OCI-LY3 (cell line): ENCODE data around the gene RCE1.

ENCODE experiments used
- H2AFZ ChIP-seq: fragments of 200-600, 300-600 bp; shearing (Covaris generic); 2 replicates; pipeline ENCODE4 v1.6.0; 2014; ENCODE audit warnings: antibody characterized with exemption, low read depth, low read length
- H3K27ac ChIP-seq: fragments of 200-600, 300-600 bp; sonication (generic); 2 replicates; pipeline ENCODE4 v1.5.1; 2014; ENCODE audit warnings: mild to moderate bottlenecking, low read length, moderate library complexity, mixed read lengths
- H3K27me3 ChIP-seq: fragments of 200-600, 300-600 bp; sonication (generic); 2 replicates; pipeline ENCODE4 v1.6.1; 2014; ENCODE audit warnings: low read depth, low read length, mixed read lengths
- H3K36me3 ChIP-seq: fragments of 200-600, 300-600 bp; sonication (generic); replicated peaks from 2 replicates; pipeline ENCODE3; 2014; ENCODE audit warnings: low read depth, low read length, mixed read lengths
- H3K4me1 ChIP-seq: fragments of 300-600, 200-600 bp; sonication (generic); 2 replicates; pipeline ENCODE4 v1.6.1; 2014; ENCODE audit warnings: low read length, mixed read lengths
- H3K4me2 ChIP-seq: fragments of 200-600, 300-600 bp; sonication (generic); 2 replicates; pipeline ENCODE4 v1.6.1; 2014; ENCODE audit warnings: low read length, mixed read lengths
- H3K4me3 ChIP-seq: fragments of 300-600, 200-600 bp; sonication (generic); 2 replicates; pipeline ENCODE4 v1.5.1; 2014; ENCODE audit warnings: antibody characterized with exemption, mild to moderate bottlenecking, low read length, moderate library complexity
- H3K79me2 ChIP-seq: fragments of 300-600, 200-600 bp; shearing (Covaris generic); 2 replicates; pipeline ENCODE4 v1.6.1; 2014; ENCODE audit warnings: mild to moderate bottlenecking, low read length, mixed read lengths
- H3K9ac ChIP-seq: fragments of 300-600, 200-600 bp; shearing (Covaris generic); 2 replicates; pipeline ENCODE4 v1.6.0; 2014; ENCODE audit warnings: mild to moderate bottlenecking, low read length, moderate library complexity
- H3K9me3 ChIP-seq: fragments of 200-600, 300-600 bp; shearing (Covaris generic); 2 replicates; pipeline ENCODE4 v1.6.1; 2014; ENCODE audit warnings: low read length, mixed read lengths; ENCODE audit not compliant: insufficient read depth
- H4K20me1 ChIP-seq: fragments of 200-600, 300-600 bp; sonication (generic); 2 replicates; pipeline ENCODE4 v1.6.1; 2016; ENCODE audit warnings: low read length, mixed read lengths; ENCODE audit not compliant: insufficient read depth
- EZH2phosphoT487 ChIP-seq: fragments of 200-600 bp; shearing (Covaris generic); IDR thresholded peaks from 2 replicates; pipeline ENCODE4 v1.6.1; 2018; ENCODE audit warnings: antibody characterized with exemption, mixed run types, low read depth
- TF ChIP-seq, protein P1 (sequence below): fragments of 200-600, 300-600 bp; sonication (generic); IDR thresholded peaks from 2 replicates; pipeline ENCODE4 v1.5.1; 2014; ENCODE audit warnings: antibody characterized with exemption, low read length, low read depth

RCE1 gene

DNA sequence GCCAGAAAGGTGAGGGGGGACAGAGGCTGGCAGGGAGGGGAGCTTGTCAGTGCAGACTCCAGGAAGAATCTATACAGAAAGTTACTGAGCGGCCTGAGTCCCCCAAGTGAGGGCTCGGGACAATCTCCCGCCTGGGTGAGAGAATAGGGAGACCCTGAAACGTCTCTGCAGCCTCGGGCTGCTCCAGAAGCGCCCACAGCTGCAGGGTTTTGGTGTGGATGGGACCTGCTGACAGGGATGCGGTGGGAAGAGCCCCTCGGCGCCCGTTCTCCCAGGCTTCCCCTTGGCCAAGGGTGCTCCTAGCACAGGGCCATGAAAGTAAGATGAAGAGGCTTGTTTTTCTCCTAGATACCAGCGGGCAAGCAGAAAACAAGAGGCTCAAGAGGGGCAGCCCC is 743 bp upstream of the RCE1 start:
- Histone ChIP-seq H4K20me1 (no peaks in the 10 kb centered on the region), H3K4me1 (peaks cover 18% of the 10 kb centered on the region), H3K36me3 (peaks cover 29% of the 10 kb centered on the region)

GRCh38 chr11:66843776-66844495 is 695 bp downstream of the RCE1 start:
- peak overlapping the region; percentile 48; the same call in 1 of the 2 replicates for H2AFZ ChIP-seq
- peaks cover 18% of the 10 kb centered on the region for H3K4me1 ChIP-seq
- peak overlapping the region; percentile 76 for H3K9ac ChIP-seq
- no peaks in the 10 kb centered on the region for H3K27me3 ChIP-seq
- peak overlapping the region; percentile 92 for H3K4me2 ChIP-seq
- peak overlapping the region; percentile 42; the same call in 1 of the 2 replicates for H3K27ac ChIP-seq
- peak overlapping the region; percentile 83 for H3K4me3 ChIP-seq
- H3K9me3 ChIP-seq = no peaks in the 10 kb centered on the region
- TF ChIP-seq, protein P1, sequence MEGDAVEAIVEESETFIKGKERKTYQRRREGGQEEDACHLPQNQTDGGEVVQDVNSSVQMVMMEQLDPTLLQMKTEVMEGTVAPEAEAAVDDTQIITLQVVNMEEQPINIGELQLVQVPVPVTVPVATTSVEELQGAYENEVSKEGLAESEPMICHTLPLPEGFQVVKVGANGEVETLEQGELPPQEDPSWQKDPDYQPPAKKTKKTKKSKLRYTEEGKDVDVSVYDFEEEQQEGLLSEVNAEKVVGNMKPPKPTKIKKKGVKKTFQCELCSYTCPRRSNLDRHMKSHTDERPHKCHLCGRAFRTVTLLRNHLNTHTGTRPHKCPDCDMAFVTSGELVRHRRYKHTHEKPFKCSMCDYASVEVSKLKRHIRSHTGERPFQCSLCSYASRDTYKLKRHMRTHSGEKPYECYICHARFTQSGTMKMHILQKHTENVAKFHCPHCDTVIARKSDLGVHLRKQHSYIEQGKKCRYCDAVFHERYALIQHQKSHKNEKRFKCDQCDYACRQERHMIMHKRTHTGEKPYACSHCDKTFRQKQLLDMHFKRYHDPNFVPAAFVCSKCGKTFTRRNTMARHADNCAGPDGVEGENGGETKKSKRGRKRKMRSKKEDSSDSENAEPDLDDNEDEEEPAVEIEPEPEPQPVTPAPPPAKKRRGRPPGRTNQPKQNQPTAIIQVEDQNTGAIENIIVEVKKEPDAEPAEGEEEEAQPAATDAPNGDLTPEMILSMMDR = no peak
- no peak for TF ChIP-seq EZH2phosphoT487
- no peaks in the 10 kb centered on the region for H4K20me1 ChIP-seq
- peaks cover 30% of the 10 kb centered on the region for H3K36me3 ChIP-seq
- H3K79me2 ChIP-seq = peaks cover 47% of the 10 kb centered on the region

More for the DNA sequence above, 743 bp upstream of the RCE1 start:
- TF ChIP-seq, protein P1 = no peak
- no peak for TF ChIP-seq EZH2phosphoT487
- Histone ChIP-seq H3K79me2 (peaks cover 47% of the 10 kb centered on the region), H3K27me3 (no peaks in the 10 kb centered on the region), H3K9ac (peak overlapping the region; percentile 91), H3K4me3 (peak overlapping the region; percentile 83), H3K9me3 (no peaks in the 10 kb centered on the region), H3K4me2 (peak overlapping the region; percentile 97), H3K27ac (peak overlapping the region; percentile 70), H2AFZ (no peak overlapping the region)

GRCh38 chr11:66844496-66845142 is 1.4 kb downstream of the RCE1 start:
- Histone ChIP-seq H4K20me1 (no peaks in the 10 kb centered on the region), H3K79me2 (peaks cover 47% of the 10 kb centered on the region), H3K9ac (peak overlapping the region; percentile 76; the same call in 1 of the 2 replicates), H3K27me3 (no peaks in the 10 kb centered on the region), H3K4me1 (peaks cover 18% of the 10 kb centered on the region), H3K9me3 (no peaks in the 10 kb centered on the region), H2AFZ (no peak overlapping the region), H3K36me3 (peaks cover 23% of the 10 kb centered on the region), H3K4me2 (peak overlapping the region; percentile 92), H3K27ac (no peak overlapping the region), H3K4me3 (peak overlapping the region; percentile 83)
- TF ChIP-seq, protein P1 = no peak
- TF ChIP-seq EZH2phosphoT487 = no peak

GRCh38 chr11:66845143-66845875 is 2.1 kb downstream of the RCE1 start:
- no peak overlapping the region for H3K4me3 ChIP-seq
- H3K4me2 ChIP-seq = no peak overlapping the region
- no peaks in the 10 kb centered on the region for H3K9me3 ChIP-seq
- no peak overlapping the region for H2AFZ ChIP-seq
- peaks cover 45% of the 10 kb centered on the region for H3K79me2 ChIP-seq
- H4K20me1 ChIP-seq = no peaks in the 10 kb centered on the region
- no peak overlapping the region for H3K27ac ChIP-seq
- peaks cover 16% of the 10 kb centered on the region for H3K36me3 ChIP-seq
- no peak for TF ChIP-seq EZH2phosphoT487
- TF ChIP-seq, protein P1 = no peak
- peaks cover 18% of the 10 kb centered on the region for H3K4me1 ChIP-seq
- no peak overlapping the region for H3K9ac ChIP-seq
- H3K27me3 ChIP-seq = no peaks in the 10 kb centered on the region
